DMS 273 (cell line): ENCODE data around the gene MAPK10.
A peak's percentile ranks its signal among the peaks of the same experiment; 100 is the strongest.
"Not testable (repeated sequence)": the region's sequence is repeated elsewhere in the genome, so short reads cannot be mapped to it uniquely, and the experiment has no call there.

Experiments used
- DNase-seq: peaks from one replicate; lab custom pipeline; 2025; ENCODE audit not compliant: unreplicated experiment; lab: John Stamatoyannopoulos, UW

The MAPK10 gene

GRCh38 chr4:86117705-86118302 lies 242.0 kb downstream of the MAPK10 start:
- no peak for DNase-seq

GRCh38 chr4:86114563-86114962 lies 245.3 kb downstream of the MAPK10 start:
- no peak for DNase-seq

GRCh38 chr4:86108834-86109233 lies 251.0 kb downstream of the MAPK10 start:
- DNase-seq: no peak

GRCh38 chr4:86108137-86108536 lies 251.7 kb downstream of the MAPK10 start:
- no peak for DNase-seq

- DNase-seq: no peak
These were observed 252.7 kb downstream of the MAPK10 start for GRCh38 chr4:86107112-86107511.

GRCh38 chr4:86106475-86106874 lies 253.4 kb downstream of the MAPK10 start:
- no peak for DNase-seq

GRCh38 chr4:86101841-86102240 lies 258.0 kb downstream of the MAPK10 start:
- DNase-seq: no peak

GRCh38 chr4:86101410-86101809 lies 258.4 kb downstream of the MAPK10 start:
- DNase-seq: no peak

GRCh38 chr4:86100539-86101215 lies 259.2 kb downstream of the MAPK10 start:
- no peak for DNase-seq

GRCh38 chr4:86099348-86099747 lies 260.5 kb downstream of the MAPK10 start:
- no peak for DNase-seq

GRCh38 chr4:86098691-86099090 lies 261.2 kb downstream of the MAPK10 start:
- no peak for DNase-seq

- no peak for DNase-seq
These were observed 263.5 kb downstream of the MAPK10 start for GRCh38 chr4:86096373-86096772.

- no peak for DNase-seq
These were observed 267.2 kb downstream of the MAPK10 start for GRCh38 chr4:86092684-86093083.

- DNase-seq: no peak
These were observed 268.7 kb downstream of the MAPK10 start for GRCh38 chr4:86091201-86091600.

- no peak for DNase-seq
These were observed 270.0 kb downstream of the MAPK10 start for GRCh38 chr4:86089781-86090323.

GRCh38 chr4:86089053-86089452 lies 270.8 kb downstream of the MAPK10 start:
- DNase-seq: no peak

GRCh38 chr4:86075796-86076195 lies 284.1 kb downstream of the MAPK10 start:
- not testable (repeated sequence) for DNase-seq

- no peak for DNase-seq
These were observed 299.5 kb downstream of the MAPK10 start for GRCh38 chr4:86060341-86060740.

GRCh38 chr4:86058621-86059020 lies 301.2 kb downstream of the MAPK10 start:
- no peak for DNase-seq

GRCh38 chr4:86055898-86056297 lies 304.0 kb downstream of the MAPK10 start:
- peak; percentile 23 for DNase-seq

- DNase-seq: peak; percentile 65
These were observed 305.4 kb downstream of the MAPK10 start for GRCh38 chr4:86054286-86055032.

- no peak for DNase-seq
These were observed 309.4 kb downstream of the MAPK10 start for GRCh38 chr4:86050496-86050895.
